GM18517 (cell line): ENCODE results near the gene KIF5C.

Experiments used
- ATAC-seq: cut with Tn5 transposase; IDR thresholded peaks from one replicate; pipeline ENCODE4 v1.9.1; 2021; ENCODE audit warnings: mild to moderate bottlenecking, moderate library complexity; ENCODE audit not compliant: unreplicated experiment

Gene KIF5C

GRCh38 chr2:149038442-149039212 is 163.6 kb downstream of the KIF5C start, which contains the start of gene LYPD6B:
TSS of gene LYPD6B (plus strand) at chr2:149038699. CDS start at chr2:149130949, 92,250 bp downstream.
- peak; percentile 54 for ATAC-seq

GRCh38 chr2:149039213-149039724 is 164.2 kb downstream of the KIF5C start:
- no peak for ATAC-seq

DNA sequence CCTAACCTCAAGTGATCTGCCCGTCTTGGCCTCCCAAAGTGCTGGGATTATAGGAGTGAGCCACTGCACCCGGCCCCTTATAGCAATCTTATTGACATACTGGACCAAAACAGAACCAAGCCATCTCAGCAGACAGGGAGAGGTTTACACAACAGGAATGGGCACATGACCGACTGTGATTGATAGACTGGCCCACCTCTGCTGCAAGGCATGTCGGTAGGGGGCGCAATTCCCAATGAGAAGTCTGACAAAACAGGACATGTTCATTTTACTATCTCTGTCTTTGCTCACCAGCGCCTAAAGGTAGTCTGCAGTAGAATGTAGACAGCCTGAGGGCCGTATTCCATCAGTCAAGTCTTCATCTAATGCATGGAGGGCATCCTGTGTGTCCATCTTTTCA is 165.4 kb downstream of the KIF5C start:
- peak; percentile 47 for ATAC-seq

DNA sequence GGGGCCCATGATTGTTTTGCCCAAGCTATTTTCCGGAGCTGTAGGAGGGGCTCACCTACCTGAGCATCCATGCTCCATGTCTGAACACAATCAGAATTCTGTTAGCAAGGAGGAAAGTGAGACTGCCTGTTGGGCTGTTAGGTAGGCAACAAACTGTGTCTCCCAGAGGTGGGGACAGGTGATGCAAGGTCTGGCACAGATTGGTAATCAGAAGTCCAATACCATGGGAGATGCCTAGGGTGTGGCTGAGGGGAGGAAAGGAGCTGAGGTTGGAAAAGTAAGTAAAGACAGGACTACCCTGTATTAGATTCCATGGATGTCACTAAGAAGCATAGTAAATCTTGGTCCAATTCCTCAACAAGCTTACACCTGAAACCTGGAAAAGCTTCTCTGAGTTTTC is 166.5 kb downstream of the KIF5C start:
- no peak for ATAC-seq

- no peak for ATAC-seq
Observed at GRCh38 chr2:149042881-149043280, 167.9 kb downstream of the KIF5C start.

- ATAC-seq, result no peak
Observed at GRCh38 chr2:149044500-149044899, 169.5 kb downstream of the KIF5C start.

GRCh38 chr2:149047118-149047517 is 172.1 kb downstream of the KIF5C start:
- no peak for ATAC-seq

- no peak for ATAC-seq
Observed at GRCh38 chr2:149049142-149049541, 174.1 kb downstream of the KIF5C start.

GRCh38 chr2:149050188-149050587 is 175.2 kb downstream of the KIF5C start:
- ATAC-seq, result peak; percentile 83

DNA sequence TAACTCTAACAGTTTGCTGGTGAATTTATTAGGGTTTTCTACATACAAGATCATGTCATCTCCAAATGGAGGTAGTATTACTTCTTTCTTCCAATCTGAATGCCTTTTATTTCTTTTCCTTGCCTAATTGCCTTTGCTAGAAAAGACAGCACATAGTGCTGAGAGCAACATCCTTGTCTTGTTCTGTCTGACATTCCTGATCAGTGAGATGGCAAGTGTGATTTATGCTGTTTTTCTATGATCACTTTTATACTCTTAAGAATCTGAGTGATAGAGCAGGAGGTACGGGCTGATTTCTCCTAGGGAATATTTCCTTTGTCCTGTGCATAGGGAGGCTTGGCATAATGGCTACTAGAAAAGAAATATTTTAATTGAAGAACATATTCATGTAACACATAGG is 180.7 kb downstream of the KIF5C start:
- no peak for ATAC-seq

- no peak for ATAC-seq
Observed at GRCh38 chr2:149056541-149057255, 181.7 kb downstream of the KIF5C start.

GRCh38 chr2:149057401-149057800 is 182.4 kb downstream of the KIF5C start:
- no peak for ATAC-seq

- ATAC-seq, result no peak
Observed at GRCh38 chr2:149058936-149059335, 183.9 kb downstream of the KIF5C start.

DNA sequence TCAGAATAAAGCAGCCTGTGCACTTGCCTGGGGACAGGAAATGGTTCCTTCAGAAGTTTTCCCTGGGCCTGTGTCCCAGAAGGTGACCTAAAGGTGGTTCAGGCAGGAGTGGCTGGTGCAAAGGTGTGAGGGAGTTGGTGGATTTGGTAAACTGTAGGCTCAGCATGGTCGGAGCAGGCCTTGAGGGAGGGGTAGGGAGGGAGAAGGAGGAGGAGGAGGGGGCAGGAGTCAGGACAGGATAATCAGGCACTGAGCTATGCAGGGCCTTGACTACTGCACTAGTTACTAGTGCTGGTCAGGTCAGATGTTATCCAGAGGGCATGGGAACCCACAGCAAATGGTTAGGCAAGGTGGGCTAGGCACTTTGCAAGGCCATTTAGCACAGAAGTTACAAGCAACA is 184.8 kb downstream of the KIF5C start:
- no peak for ATAC-seq

- no peak for ATAC-seq
Observed at GRCh38 chr2:149061133-149061745, 186.2 kb downstream of the KIF5C start.

DNA sequence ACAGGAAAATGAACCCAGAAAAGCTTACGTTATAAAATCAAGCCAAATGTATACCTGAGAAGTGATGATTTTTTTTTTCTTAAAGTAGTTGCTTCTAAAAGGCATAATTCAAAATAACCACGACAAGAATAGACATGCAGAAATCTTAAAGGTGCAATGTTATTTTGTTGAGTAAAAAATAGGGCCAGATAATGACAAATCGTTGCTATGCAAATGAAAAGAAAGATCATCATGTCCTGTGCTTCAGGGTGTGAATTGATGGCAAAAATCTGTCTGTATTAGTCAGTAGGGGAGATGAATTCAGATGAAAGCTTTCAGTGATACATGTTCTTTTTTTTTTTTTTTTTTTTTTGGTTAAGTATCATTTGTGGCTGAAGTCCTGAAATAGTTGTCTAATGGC is 187.5 kb downstream of the KIF5C start:
- no peak for ATAC-seq

GRCh38 chr2:149063177-149063576 is 188.2 kb downstream of the KIF5C start:
- ATAC-seq, result no peak

GRCh38 chr2:149064365-149064841 is 189.4 kb downstream of the KIF5C start:
- ATAC-seq, result no peak

DNA sequence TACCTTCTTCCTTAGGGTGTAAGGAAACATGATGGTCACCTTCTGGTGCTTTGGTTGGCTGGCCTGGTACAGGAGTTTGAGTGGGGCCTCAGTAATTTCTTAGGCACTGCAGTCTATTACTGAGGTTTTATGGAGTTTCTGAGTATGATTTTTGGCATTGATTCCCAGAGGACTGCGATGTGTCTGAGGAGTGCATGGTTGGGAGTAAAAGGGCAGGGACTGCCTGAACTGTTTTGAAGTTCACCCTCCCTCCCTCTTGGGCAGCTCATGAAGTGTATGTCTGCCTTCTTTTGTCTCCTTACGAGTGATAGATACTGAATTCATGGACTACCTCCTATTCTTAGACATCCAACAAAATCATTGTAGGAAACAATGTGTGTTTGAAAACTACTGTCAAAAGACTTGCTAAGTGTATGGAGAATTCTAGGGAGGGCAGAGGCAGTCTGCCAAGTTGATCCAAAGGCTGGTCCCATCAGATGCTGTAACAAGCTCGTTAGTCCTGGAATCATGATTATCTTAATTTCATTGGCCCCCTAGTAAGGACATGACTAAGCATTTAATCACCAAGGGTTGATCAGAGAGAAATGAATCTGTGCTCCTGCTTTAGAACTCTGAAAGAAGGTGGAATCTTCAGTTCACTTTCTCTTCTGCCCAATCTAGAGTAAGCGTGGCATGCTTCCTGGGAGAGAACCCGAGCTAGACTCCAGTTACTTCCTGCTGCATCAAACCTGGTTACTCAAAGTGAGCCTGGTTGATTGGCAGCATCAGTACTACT is 190.0 kb downstream of the KIF5C start:
- no peak for ATAC-seq

- ATAC-seq, result no peak
Observed at GRCh38 chr2:149068225-149068995, 193.4 kb downstream of the KIF5C start.
